IPS DF 4.7 (cell line): ENCODE results near the gene IQCH.
A peak's percentile ranks its signal among the peaks of the same experiment; 100 is the strongest.
"Not testable (repeated sequence)": the region's sequence is repeated elsewhere in the genome, so short reads cannot be mapped to it uniquely, and the experiment has no call there.

Experiments used
- DNase-seq: peaks from one replicate; pipeline ENCODE4 v3.0.0-alpha.2; 2013; ENCODE audit warnings: low spot score; ENCODE audit errors: extremely low read depth

The IQCH gene

DNA sequence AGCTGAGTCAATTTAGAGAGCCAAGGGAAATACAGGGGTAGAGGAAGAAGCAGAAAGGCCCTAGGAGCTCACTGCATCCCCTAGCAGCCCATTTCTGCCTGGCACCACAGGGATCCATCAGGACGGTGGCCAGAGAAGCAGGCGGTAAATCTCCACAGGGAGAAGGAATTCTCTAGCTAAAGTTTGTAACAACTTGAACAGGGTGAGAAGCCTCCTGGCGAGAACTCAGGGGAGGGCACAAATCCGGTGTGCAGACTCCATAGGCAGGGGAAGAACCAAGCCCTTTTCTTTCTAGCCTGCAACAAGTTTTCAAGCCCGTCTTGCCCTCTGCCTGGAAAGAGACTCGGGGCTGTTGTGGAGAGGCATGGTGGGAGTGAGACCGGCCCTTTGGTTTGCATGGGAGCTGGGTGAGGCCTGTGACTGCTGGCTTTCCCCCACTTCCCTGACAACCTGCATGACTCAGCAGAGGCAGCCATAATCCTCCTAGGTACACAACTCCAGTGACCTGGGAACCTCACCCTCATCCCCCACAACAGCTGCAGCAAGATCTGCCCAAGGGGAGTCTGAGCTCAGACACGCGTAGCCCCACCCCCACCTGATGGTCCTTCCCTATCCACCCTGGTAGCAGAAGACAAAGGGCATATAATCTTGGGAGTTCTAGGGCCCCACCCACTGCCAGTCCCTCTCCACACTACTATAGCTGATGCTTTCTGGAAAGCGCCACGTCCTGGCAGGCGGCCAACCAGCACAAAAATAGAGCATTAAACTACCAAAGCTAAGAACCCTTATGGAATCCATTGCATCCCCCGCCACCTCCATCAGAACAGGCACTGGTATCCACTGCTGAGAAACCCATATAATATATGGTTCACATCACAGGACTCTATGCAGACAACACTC lies 182.0 kb downstream of the IQCH start:
- DNase-seq, result not testable (repeated sequence)

DNA sequence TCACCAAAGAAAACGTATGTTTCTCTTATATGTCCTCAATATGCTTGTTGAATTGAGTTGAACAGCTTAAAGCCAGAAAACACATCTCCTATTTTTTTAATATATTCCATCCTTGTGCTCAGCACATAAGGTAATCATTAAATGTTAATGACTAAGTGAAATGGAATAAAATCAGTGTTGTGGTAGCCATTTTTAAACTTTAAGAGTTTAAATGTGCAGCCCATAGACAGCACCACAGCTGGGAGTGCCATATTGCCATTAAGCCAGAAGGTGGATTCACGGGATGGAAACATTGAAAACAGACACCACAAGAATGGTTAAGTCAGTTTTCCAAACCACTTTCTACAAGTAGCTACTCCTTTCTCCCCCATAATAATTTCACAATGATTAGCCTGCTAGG lies 189.5 kb downstream of the IQCH start:
- no peak for DNase-seq

DNA sequence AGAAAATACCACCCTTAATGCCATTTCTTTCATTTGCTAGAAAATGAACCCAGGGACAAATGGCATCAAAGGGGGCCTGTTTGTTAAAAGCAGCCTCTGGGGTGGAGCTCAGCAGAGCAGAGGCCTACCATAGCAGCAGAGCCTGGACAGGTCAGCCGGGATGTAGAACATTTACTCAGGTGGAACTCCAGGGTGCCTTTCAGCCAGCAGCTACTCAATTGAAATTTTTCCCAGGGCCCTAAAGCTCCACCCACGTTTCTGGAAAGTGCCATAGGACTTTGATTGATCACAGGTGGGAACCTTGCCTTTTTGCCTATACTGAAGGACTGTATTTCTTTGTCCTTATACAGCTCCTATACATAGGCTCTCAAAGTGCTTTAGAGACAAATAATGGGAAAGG lies 191.9 kb downstream of the IQCH start:
- DNase-seq, result no peak

DNA sequence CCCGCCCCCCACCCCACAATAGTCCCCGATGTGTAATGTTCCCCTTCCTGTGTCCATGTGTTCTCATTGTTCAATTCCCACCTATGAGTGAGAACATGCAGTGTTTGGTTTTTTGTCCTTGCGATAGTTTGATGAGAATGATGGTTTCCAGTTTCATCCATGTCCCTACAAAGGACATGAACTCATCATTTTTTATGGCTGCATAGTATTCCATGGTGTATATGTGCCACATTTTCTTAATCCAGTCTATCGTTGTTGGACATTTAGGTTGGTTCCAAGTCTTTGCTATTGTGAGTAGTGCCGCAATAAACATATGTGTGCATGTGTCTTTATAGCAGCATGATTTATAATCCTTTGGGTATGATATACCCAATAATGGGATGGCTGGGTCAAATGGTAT lies 193.8 kb downstream of the IQCH start:
- DNase-seq, result not testable (repeated sequence)

DNA sequence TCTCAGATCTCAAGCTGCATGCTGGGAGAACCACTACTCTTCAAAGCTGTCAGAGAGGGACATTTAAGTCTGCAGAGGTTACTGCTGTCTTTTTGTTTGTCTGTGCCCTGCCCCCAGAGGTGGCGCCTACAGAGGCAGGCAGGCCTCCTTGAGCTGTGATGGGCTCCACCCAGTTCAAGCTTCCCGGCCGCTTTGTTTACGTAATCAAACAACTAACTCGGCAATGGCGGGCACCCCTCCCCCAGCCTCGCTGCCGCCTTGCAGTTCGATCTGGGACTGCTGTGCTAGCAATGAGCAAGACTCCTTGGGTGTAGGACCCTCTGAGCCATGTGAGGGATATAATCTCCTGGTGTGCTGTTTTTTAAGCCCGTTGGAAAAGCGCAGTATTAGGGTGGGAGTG lies 199.1 kb downstream of the IQCH start:
- not testable (repeated sequence) for DNase-seq

DNA sequence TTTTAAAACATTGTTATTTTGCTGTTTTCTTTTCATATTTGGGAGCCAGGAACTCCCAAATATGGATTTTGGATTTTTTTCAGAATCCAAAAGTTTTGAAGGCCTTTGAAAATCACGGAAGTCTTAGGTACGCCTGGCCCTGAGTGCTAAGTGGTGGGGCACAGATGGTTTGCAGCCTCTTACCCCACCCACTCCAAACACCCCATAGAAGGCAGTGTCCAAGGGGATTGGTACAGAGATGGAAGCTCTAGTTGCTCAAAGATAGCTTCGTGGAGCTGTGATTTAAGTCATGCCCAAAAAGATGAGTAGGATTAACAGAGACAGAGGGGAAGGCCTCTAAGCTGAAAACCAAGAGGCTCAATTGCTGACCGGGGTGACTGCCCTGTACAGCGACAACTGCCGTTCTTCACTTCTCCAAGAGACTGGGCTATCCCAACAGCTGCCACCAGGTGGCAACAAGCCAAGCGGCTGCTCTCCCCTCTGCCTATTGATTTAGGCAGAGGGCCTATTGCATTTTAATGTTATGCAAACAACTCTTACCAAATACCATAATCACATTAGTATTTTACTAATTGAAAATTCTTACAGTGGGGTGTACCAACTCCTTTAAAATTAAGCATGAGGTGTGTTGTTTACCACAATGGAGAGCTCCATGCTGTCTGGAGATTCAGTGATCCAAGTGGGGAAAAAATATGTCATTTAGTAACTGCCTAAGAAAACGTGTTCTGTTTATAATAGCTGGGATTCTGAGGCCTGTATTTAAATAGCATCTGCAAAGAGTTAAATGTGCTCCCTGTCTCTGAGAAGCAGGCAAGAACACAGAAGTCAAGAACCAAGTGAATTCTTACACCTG lies 202.3 kb downstream of the IQCH start:
- DNase-seq, result peak; percentile 25

DNA sequence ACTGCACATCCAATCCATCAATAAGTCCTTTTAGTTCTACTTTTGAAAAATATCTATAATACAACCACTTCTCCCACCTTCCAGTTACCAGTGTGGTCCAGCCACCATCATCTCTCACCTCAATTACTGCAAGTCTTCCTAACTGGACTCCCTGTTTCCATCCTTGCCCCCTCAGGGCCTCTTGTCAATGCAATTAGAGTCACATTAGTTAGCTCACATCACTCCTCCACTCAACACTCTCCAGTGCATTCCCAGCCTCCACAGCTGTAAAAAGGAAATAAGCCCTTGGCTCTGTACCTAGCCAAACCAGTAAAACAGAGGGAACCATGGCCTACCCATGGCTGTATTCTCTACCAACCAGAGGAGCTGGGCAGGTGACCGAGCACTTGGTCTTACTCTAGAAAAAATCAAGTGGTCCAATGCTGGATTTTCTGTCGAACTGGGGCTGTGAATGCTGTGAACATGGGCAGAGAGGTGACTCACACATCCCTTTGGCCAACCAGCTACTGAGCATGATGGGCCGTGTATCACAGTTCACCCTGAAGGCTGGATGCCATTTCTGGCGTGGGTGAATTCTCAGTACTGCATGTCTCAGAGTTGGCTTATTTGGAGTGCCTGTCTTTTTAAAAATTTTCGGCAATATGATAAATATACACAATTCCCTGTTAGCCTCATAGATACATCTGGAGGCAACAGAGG lies 203.9 kb downstream of the IQCH start:
- no peak for DNase-seq

DNA sequence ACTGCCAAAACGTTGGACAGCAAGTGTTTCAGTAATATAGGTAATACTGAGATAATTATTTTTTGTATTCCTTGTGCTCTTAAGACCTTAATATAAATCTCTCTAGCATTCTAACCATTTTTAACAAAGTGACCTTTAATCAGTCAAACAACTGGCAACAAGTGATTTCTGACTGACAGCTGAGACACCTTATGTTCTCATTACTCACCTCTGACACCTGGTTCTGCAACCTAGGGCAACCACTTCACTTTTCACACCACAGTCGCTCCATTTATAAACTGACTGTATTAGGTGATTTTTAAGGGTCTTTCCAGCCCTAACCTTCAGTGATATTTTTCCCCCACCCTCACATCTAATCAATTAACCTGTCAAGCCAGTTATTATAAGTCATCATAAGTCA lies 205.9 kb downstream of the IQCH start:
- DNase-seq, result no peak

DNA sequence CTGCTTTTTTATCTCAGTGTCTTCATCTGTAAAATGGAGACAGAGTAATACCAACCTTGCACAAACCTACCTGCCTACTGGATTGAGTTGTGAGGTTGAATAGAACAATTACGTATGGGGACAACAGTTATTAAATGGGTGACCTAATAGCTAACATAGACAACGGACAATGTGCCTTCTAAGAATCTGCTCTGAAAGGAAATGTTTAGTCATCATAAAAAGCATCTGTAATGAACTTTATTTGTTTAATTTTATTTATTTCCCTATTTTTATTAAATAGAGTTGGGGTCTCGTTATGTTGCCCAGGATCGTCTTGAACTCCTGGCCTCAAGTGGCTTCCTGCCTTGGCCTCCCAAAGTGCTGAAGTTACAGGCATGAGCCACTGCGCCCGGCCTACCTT lies 207.1 kb downstream of the IQCH start:
- DNase-seq, result no peak

DNA sequence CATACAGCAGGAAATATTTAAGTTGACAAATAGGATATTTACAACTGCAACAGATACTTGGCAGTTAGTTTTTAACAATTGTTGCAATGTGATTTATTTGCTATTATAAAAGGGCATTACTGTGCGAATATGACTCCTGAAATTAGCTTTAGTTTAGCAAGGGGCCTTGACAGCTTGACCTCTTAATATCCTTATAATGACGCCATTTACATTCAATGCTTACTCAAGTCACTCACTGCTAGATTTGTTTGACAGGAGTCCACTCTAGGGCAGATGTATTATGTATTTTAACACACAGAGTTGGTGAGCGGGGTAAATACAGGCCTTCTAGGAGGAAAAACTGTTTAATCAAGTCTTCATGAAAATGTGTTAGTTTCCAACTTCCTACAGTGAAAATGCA lies 208.3 kb downstream of the IQCH start:
- no peak for DNase-seq

DNA sequence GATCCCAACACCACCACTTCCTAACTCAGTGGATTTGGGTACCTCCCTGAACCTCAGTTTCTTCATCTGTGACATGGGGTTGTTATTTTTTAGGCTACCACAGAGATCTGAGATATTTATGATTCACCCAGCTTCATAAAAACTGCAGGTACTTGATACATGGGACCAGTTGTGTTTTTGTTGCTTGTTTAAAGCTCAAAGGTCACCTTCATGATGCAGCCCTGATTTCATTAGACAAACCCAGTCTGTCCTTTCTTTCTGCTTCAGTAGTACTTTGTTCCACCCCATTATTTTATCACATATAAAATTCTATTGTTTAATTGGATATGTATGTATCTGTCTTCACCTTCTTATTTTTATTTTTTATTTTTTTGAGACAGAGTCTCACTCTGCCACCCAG lies 208.9 kb downstream of the IQCH start:
- no peak for DNase-seq

DNA sequence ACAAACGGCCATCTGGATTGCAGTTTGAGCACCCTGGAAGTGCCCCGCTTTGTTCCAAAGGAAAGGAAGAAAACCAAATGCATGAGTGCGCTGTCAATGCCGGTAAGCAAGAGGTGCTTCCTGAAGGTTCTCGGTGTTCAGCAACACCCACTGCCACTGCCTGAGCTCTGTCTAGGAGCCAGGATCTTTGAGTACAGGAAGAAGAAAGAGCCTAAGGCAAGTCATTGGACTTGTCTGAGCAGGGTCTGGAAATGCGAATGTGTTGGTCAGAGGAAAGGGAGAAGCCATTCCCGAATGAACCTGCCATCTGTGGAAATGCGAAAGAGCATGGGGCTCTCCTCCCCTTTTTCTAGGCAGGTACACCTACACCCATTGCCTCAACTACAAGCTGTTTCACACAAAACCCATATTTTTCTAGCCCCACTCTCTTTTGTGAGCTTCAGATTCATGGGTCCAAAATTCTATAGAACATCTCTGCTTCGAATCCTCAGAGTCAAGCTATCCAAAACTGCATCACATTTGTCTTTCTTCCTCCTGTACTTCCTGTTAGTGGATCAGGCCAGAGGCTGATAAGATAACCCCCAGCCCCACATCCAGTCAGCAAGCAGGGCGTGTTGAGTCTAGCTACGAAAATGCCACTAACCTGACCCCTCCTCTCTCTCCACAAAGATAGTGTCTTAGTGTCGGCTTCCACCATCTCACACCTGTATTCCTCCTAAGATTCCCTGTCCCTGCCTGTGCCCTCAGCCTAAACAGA lies 210.8 kb downstream of the IQCH start:
- no peak for DNase-seq

DNA sequence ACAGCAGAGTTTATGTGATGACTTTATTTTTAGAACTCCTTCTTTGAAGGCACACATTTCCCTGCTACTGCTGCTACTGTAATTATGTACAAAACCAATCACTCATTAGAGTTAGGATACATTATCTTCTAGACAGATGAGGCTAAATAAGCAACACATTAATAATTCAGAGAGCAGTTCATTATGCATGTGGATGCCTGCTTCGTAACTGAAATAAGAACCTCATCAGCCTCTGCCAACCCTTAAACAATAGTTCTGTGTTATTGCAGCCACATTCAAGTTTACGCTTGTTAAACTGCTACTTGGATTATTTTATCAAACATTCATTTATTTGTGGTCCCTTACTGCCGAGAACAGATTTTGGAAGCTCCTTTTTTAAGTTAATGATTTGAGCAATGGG lies 213.8 kb downstream of the IQCH start:
- DNase-seq, result no peak

DNA sequence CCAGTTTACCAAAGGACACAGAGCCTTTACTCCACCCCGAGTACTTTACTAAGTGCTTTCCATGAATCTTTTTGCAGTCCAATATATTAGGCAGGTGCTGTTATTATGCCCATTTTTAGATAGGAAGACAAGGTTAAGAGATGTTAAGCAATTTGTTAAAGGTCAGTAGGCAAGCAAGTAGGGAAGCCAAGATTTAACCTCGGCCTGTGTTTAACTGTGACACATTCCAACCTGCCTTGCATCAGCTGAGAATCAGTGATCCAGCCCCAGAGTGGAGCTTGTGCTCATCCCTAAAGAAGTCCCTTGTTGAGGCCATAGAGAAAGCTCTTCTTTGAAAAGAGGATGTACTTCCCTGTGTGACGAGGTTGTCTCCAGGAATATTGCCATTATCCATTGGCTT lies 215.1 kb downstream of the IQCH start:
- no peak for DNase-seq

DNA sequence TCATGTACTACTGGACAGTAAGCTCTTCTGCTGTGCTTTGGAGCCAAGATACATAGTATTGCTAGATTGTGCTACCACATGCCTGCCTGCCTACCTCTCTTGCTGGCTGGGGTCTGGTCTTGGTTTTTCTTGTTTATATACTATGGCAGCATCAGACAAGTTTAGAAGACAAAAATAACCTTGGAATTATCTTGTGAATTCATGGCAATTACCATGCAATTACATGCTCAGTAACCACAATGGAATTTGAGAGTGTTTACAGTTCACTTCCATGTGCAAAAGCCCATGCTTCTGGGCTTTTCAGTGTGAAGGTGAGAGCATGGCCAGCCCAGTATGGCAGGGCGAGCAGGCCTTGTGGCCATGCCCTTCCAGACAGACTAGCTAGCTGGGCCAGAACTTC lies 218.4 kb downstream of the IQCH start:
- no peak for DNase-seq

DNA sequence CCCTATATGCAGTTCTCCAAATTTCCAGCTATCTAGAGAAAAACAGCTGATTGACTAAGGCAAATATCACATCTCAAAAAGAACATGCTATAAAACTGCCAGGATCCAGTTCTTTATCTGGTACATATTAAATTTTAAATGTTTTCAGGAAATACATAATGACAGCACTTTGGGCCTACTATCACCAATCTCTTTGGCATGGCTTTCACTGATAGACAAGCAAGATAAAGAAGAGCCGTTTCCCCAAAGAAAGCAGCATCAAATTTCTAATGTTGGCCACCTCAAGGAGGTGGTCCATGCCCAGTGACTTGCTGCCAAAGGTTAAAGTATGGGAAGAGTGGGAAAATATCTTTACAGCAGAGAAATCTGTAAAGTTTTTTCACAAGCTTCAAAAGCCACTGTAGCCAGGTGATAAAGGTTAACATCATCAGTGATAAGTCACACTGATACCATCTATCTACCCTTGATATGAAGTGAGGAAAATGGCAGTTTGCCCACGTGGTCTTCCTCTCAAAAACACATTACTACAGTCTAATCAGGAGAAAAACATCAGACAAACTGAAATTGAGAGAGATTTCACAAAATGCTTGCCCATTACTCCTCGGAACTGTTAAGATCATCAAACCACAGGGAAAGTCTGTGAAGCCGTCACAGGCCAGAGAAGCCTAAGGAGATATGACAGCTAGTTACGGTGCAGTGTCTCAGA lies 220.0 kb downstream of the IQCH start:
- no peak for DNase-seq

DNA sequence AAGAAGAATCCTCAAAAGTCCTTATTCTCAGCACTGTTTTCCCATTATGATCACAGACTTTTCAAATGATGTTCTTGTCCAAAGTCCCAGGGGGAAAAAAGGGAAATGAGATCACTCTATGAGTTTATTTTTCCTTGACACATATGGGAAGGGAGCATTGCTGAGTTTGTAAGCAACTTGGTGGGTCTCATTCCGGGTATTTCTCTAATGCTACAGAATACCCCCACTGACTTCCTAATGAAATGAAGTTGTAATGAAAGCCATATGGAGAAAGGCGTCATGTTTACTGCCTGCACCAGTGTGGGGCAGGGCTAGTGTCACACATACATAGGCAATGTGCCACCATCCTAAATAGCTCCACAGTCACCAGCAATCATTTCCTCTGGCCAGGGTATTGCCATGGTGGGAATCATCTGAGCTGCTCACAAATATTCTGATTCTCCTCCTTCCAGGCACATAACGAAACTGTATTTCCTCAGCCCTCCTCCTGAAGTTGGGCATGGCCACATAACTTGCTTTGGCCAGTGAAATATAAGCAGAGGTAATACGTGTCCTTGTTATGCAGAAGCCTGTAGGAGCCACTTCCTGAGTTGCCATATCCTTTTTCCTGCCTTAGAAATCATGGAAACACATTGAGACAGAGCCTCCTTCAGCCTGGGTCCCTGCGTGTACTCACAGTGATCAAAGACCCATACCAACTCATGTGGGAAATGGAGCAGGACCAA lies 225.4 kb downstream of the IQCH start:
- no peak for DNase-seq

DNA sequence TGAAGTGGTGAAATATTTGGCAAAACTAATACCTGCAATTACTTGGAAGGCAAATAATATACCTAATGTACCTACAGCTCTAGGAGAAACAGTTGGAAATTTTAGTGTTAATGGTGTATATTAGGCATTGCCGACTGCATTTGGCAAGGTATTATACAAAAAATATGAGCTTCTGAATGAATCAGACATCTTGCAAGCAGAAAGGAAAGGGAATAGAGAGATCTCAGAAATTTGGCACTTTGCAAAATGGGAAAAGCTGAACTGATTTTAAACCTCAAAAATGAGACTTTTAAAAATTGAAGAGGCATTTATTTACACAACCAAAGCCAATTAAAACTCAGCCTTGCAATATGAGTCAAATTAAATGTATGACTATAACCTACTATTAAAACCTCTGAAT lies 226.2 kb downstream of the IQCH start:
- no peak for DNase-seq

DNA sequence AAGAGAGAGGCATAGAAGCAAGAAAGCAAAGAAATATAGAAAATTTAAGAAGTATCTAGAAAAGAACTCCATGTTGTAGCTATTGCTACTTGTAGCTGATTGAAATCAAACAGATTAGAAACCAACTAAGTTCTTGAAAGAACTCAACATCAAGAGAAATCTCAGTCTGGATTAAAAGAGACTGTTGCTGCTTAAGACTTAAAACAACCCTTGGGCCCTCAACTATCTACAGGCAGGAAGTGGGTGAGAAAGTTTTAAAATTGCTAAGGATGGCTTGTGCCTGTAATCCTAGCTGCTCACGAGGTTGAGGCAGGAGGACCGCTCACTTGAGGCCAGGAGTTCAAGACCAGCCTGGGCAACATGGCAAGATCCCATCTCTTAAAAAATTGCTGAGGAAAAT lies 227.1 kb downstream of the IQCH start:
- DNase-seq, result no peak

DNA sequence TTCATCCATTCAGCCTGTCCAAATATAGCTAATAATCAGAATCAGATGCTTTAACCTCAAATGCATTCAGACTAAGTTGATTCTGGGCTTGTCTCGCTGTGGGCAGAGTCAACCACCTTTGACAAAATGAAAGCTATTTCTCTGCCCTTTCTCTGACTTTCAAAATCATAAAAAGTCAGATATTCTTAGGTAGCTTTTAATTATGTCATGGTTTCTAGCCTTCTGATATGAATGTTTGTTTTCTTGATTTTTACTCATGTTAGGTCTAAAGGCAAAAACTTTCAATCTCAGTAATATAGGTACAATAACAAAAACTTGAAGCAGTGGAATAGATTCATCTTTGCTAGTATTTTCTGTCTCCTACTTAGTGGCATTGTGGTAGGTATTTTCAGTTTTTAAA lies 241.0 kb downstream of the IQCH start:
- no peak for DNase-seq
